ENCODE data around the gene KCTD10.
"Not testable (repeated sequence)": the region's sequence is repeated elsewhere in the genome, so short reads cannot be mapped to it uniquely, and the experiment has no call there.

Gene KCTD10

DNA sequence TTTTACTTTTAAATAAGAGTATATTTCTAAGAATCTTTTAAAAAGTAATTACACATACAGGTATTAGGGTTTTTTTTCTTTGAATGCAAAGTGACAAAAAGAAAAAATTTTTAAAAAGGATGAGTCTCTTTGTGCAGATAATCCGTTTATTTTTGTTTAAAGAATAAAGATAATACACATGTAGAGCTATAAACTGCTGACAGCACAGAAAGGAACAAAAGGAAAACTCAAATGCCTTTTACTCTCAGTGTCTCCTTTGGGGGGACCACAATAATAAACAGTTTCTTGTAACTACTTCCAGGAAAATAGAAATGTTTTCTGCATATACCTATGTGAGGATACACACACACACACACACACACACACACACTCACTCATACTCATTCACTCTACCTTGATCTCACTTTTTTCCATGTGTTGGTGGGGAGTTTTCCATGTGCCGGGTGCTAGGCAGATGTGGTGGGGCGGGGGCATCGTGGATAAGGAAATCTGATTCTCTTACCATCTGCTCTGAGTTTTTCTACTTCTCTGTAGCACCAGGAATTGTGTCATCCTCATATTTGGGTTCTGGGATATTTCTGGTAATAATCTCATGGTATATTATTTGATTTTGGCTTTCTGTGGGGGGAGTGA, 58.1 kb downstream of the KCTD10 start:
- no peak for DNase-seq (ENCODE audit: low spot score)

- DNase-seq (ENCODE audit: low spot score): not testable (repeated sequence)
Observed at GRCh38 chr12:109406147-109406546, 71.0 kb downstream of the KCTD10 start.

DNA sequence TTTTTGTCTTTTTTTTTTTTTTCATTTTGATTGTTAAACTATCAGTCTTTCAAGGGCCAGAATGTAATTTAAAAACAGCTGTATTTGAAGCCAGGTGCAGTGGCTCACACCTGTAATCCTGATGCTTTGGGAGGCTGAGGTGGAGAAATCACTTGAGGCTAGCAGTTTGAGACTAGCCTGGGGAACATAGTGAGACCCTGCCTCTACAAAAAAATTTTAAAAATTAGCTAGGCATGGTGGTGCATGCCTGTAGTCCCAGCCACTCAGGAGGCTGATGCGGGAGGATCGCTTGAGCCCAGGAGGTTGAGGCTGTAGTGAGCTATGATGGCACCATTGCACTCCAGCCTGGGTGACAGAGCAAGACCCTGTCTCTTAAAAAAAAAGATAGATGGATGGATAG, 72.3 kb downstream of the KCTD10 start:
- not testable (repeated sequence) for DNase-seq (ENCODE audit: low spot score)

All from hepatic stellate cell (primary cell).